Endothelial cell of umbilical vein (primary cell): ENCODE data around the gene SH3BP2. TPM values are rescaled to one million over a fixed set of nuclear protein-coding genes. Genes with fewer than 3 reads are reported as not detected.

Source experiments
- BruUV-seq: library from RNA; stranded (reverse); fragments of 400-500 nt; replicated peaks from 2 replicates; lab custom pipeline; 2021; lab: Mats Ljungman, UMichigan
- CTCF ChIA-PET: fragments of 300-600, 350-600 bp; sonication (Branson Sonifier 250); formaldehyde crosslinking; loops from one replicate; lab custom pipeline; 2021; ENCODE audit warnings: antibody characterized with exemption, inconsistent platforms; lab: Charles Lee
- POLR2A ChIA-PET: fragments of 300-600, 350-600 bp; sonication (Branson Sonifier 250); formaldehyde crosslinking; loops from one replicate; lab custom pipeline; 2021; ENCODE audit warnings: antibody characterized with exemption, inconsistent platforms; lab: Charles Lee
- DNase-seq: peaks from one replicate; pipeline ENCODE4 v3.0.0-alpha.2; 2011; ENCODE audit warnings: low read depth, low spot score
- FAIRE-seq: peaks from 2 replicates; lab custom pipeline; 2011; peaks lifted over from hg19 to GRCh38; lab: Jason Lieb, UNC
- H2AFZ ChIP-seq: 2 replicates; pipeline ENCODE4 v1.6.0; 2012; ENCODE audit warnings: low read depth, low read length, control low read depth, inconsistent platforms
- H3K27ac ChIP-seq: 2 replicates; pipeline ENCODE4 v1.5.1; 2011; ENCODE audit warnings: low read depth, mild to moderate bottlenecking, control low read depth, low read length, moderate library complexity; ENCODE audit not compliant: insufficient read depth
- H3K27me3 ChIP-seq, 2 experiments: 2 replicates each; pipeline versions ENCODE4 v1.6.0 to v1.6.1; 2011; ENCODE audit warnings: low read length in 2 of 2, mixed read lengths in 1 of 2; ENCODE audit not compliant: control insufficient read depth in 2 of 2, insufficient read depth in 2 of 2
- H3K36me3 ChIP-seq, 2 experiments: 2 replicates in 1 of 2; 3 replicates in 1 of 2; pipeline ENCODE4 v1.5.1; 2011; ENCODE audit warnings: low read length in 2 of 2, mild to moderate bottlenecking in 1 of 2, moderate library complexity in 1 of 2; ENCODE audit not compliant: control insufficient read depth in 2 of 2, insufficient read depth in 2 of 2; ENCODE audit errors: extremely low read depth in 1 of 2
- H3K4me1 ChIP-seq: 3 replicates; pipeline ENCODE4 v1.5.1; 2011; ENCODE audit warnings: mild to moderate bottlenecking, low read length; ENCODE audit not compliant: control insufficient read depth, insufficient read depth; ENCODE audit errors: extremely low read depth
- H3K4me2 ChIP-seq: 2 replicates; pipeline ENCODE4 v1.6.1; 2011; ENCODE audit warnings: low read length, control low read depth, mixed read lengths; ENCODE audit not compliant: insufficient read depth
- H3K4me3 ChIP-seq, 3 experiments: fragments of 200-600 bp in 1 of 3; sonication (generic), shearing (Covaris generic) in 1 of 3; replicated peaks in 1 of 3; 2 replicates each; pipeline ENCODE4 v1.5.1; 2011 to 2016; ENCODE audit warnings: control low read depth in 3 of 3, low read length in 3 of 3, mild to moderate bottlenecking in 2 of 3, inconsistent platforms in 1 of 3, low read depth in 1 of 3, moderate library complexity in 1 of 3; ENCODE audit not compliant: insufficient read depth in 1 of 3
- H3K79me2 ChIP-seq: 2 replicates; pipeline ENCODE4 v1.6.0; 2012; ENCODE audit warnings: low read length, inconsistent platforms; ENCODE audit not compliant: control insufficient read depth, insufficient read depth
- H3K9ac ChIP-seq: replicated peaks from 2 replicates; pipeline ENCODE3; 2011; ENCODE audit warnings: low read length, control low read depth; ENCODE audit not compliant: insufficient read depth; ENCODE audit errors: extremely low read depth
- H3K9me1 ChIP-seq: replicated peaks from 3 replicates; pipeline ENCODE4 v1.6.0; 2011; ENCODE audit warnings: mild to moderate bottlenecking, low read length; ENCODE audit not compliant: control insufficient read depth, insufficient read depth; ENCODE audit errors: extremely low read depth
- H3K9me3 ChIP-seq: replicated peaks from 2 replicates; pipeline ENCODE4 v1.5.1; 2012; ENCODE audit warnings: low read length, inconsistent platforms; ENCODE audit not compliant: control insufficient read depth, insufficient read depth
- H4K20me1 ChIP-seq: replicated peaks from 2 replicates; pipeline ENCODE3; 2011; ENCODE audit warnings: mild to moderate bottlenecking, low read length; ENCODE audit not compliant: control insufficient read depth, insufficient read depth; ENCODE audit errors: extremely low read depth
- CTCF ChIP-seq, 2 donors: IDR thresholded peaks; 1 replicate in 1 of 2; 2 replicates in 1 of 2; pipeline ENCODE4 v1.5.1; 2011; ENCODE audit warnings: low read length in 2 of 2, mild to moderate bottlenecking in 2 of 2, moderate library complexity in 2 of 2, control low read depth in 1 of 2, inconsistent platforms in 1 of 2, low read depth in 1 of 2; ENCODE audit not compliant: insufficient read depth in 1 of 2; ENCODE audit errors: extremely low read depth in 1 of 2
- EZH2 ChIP-seq: IDR thresholded peaks from 2 replicates; pipeline ENCODE4 v1.6.1; 2012; ENCODE audit warnings: borderline replicate concordance, low read depth, mild to moderate bottlenecking, moderate library complexity, low read length, inconsistent platforms; ENCODE audit not compliant: severe bottlenecking
- FOS ChIP-seq: IDR thresholded peaks from 2 replicates; pipeline ENCODE4 v1.6.1; 2011; ENCODE audit warnings: mild to moderate bottlenecking, low read length, moderate library complexity, borderline replicate concordance; ENCODE audit not compliant: insufficient read depth
- GATA2 ChIP-seq: IDR thresholded peaks from 2 replicates; pipeline ENCODE4 v1.7.0; 2011; ENCODE audit warnings: low read depth, mild to moderate bottlenecking, moderate library complexity, mixed read lengths, low read length; ENCODE audit not compliant: insufficient read length, insufficient read depth
- JUN ChIP-seq: IDR thresholded peaks from 2 replicates; pipeline ENCODE4 v1.6.1; 2011; ENCODE audit warnings: borderline replicate concordance, low read depth; ENCODE audit not compliant: insufficient read length, insufficient read depth
- MAX ChIP-seq: IDR thresholded peaks from 2 replicates; pipeline ENCODE4 v1.6.1; 2011; ENCODE audit not compliant: insufficient read depth, insufficient read length
- MYC ChIP-seq: IDR thresholded peaks from one replicate; pipeline ENCODE4 v1.6.1; 2011; ENCODE audit warnings: mild to moderate bottlenecking, low read depth, low read length
- POLR2A ChIP-seq: IDR thresholded peaks from 2 replicates; pipeline ENCODE4 v1.6.1; 2012; ENCODE audit warnings: low read depth, mild to moderate bottlenecking, control low read depth, low read length
- POLR2AphosphoS5 ChIP-seq: IDR thresholded peaks from 2 replicates; pipeline ENCODE4 v1.6.1; 2012; ENCODE audit warnings: low read depth, mild to moderate bottlenecking, control low read depth, low read length, moderate library complexity; ENCODE audit not compliant: insufficient read depth
- dilution Hi-C: fragments of 300-500 bp; cut with MboI; formaldehyde crosslinking; loops from one replicate; pipeline ENCODE4 v1.15.0; 2019; ENCODE audit warnings: low sequenced_read_pairs; ENCODE audit not compliant: extremely low pct_ligation_motif_present
- intact Hi-C: fragments of 100-400 bp; cut with micrococcal nuclease; formaldehyde crosslinking; loops from one replicate; pipeline ENCODE4 v1.10.0; 2022
- polyA plus RNA-seq, 4 experiments: library from polyadenylated mRNA; depleted of rRNA in 3 of 4; stranded (reverse) in 3 of 4; unstranded in 1 of 4; fragments of >200 nt; gene quantifications; 2 replicates each; pipeline versions ENCODE4 v1.2.1 to v1.2.3, GENCODE V29; 2011 to 2012; ENCODE audit warnings: missing spikeins in 1 of 4
- total RNA-seq: library from RNA; stranded (reverse); gene quantifications from 2 replicates; pipeline ENCODE4 v1.2.3, GENCODE V29; 2021

The SH3BP2 gene
- total and polyA plus RNA-seq, 2 donors (not counting 3 experiments of a cell fraction or from before 2014, with no cell fraction given): 69.2 to 73.9 TPM

- BruUV-seq: no TSS peak
- Histone ChIP-seq H3K27me3 (no peaks in the 10 kb centered on the region), H3K9me3 (no peaks in the 10 kb centered on the region), H3K79me2 (peaks cover 1% of the 10 kb centered on the region), H3K4me1 (peaks cover 25% of the 10 kb centered on the region), H3K9me1 (no peaks in the 10 kb centered on the region), H4K20me1 (no peaks in the 10 kb centered on the region), H3K4me3 (no peak overlapping the region), H3K4me2 (no peak overlapping the region), H3K36me3 (peaks cover 4 to 5% of the 10 kb centered on the region in 2 experiments), H3K27ac (no peak overlapping the region), H3K9ac (no peak overlapping the region), H2AFZ (no peak overlapping the region)
- FAIRE-seq (no peak), DNase-seq (no peak)
- dilution Hi-C loops (no loop called here), intact Hi-C loops (no loop called here)
- ChIA-PET CTCF (interaction anchor here (0.8 to 2.5 kb wide), 2 partner anchors 21 to 75 kb away, joined by 3 to 7 read pairs; no protein-coding TSS in a partner anchor), POLR2A (no interaction called here)
- TF ChIP-seq MYC (no peak), FOS (no peak), MAX (no peak), POLR2A (no peak), CTCF (IDR thresholded peaks at IDR 0.05; ENCODE audit: extremely low read depth in 1 of 2, insufficient read depth in 1 of 2, low read depth in 1 of 2, low read length in 2 of 2) (no peak), POLR2AphosphoS5 (no peak), EZH2 (no peak), GATA2 (no peak), JUN (no peak)
Measured at GRCh38 chr4:2839060-2839459, 46.2 kb downstream of the SH3BP2 start.
